HG02973 (cell line): ENCODE measurements around the gene BHMT.
"Not testable (repeated sequence)": the region's sequence is repeated elsewhere in the genome, so short reads cannot be mapped to it uniquely, and the experiment has no call there.

Experiments
- ATAC-seq: cut with Tn5 transposase; IDR thresholded peaks from one replicate; pipeline ENCODE4 v1.9.1; 2021; ENCODE audit warnings: moderate library complexity; ENCODE audit not compliant: unreplicated experiment

BHMT gene

DNA sequence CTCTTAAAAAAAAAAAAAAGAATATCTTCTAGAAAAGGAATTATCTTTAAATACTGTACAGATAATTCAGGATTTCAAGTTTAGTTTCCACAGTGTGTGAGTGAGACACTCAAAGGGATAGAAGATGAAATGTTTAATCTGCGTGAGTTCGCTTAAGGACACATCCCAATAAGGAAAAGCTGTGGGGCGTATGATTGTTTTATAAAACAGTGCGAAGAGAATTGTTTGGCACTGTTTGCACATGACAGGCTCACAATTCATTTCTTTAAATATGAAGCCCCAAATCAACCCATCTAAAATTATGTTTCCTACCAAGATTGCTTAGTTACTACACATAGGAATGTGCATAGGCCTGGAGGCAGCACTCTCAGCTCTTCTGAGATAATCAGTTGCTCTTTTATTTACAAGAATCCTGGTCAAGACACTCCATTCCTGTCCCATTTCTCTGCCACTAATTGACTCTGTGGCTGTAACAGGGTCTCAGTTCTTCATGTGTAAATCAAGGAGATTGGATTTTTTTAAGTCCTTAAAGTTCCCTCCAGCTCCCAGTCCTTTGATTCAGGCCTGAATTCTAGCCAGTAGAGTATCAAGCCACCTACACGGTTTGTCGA lies 60.1 kb downstream of the BHMT start:
- no peak for ATAC-seq

DNA sequence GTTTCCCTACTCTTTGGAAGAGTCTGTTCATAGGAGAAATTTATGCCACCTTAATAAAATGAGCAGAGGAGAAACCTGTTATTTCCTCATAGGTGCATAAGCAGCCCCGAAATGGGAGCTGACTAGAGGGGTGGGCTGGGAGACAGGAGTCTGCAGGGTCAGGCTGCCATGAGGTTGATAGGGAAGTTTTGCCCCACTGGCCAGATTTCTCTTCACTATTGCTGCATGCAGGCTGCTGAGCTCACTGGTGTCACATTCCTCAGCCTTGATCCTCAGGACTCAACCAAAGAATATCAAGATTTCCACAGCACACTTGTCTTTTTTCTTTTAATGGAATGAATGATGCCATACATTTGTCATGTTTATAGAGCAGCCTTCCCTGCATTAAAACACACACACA lies 60.7 kb downstream of the BHMT start:
- ATAC-seq: no peak

DNA sequence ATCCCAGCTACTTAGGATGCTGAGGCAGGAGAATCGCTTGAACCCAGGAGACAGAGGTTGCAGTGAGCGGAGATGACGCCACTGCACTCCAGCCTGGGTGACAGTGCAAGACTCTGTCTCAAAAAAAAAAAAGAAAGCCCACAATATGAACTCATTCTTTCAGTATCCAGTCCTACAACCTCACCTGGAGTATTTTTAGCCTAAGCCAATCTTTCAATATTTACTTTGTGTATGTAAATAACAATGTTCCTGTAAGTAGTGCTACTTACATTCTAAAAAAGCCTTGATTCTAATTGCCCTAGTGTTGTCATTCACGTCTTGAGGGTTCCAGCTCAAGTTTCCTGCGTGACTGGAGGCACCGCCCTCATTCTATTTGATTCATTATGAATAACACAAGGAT lies 62.0 kb downstream of the BHMT start:
- ATAC-seq: no peak

GRCh38 chr5:79180449-79180848 lies 68.8 kb downstream of the BHMT start:
- not testable (repeated sequence) for ATAC-seq

- ATAC-seq: no peak
Measured at GRCh38 chr5:79181419-79182022, 69.9 kb downstream of the BHMT start.
